Mesothelial cell of epicardium (in vitro differentiated cells): ENCODE measurements around the gene MSTO1. TPM values are rescaled to one million over a fixed set of nuclear protein-coding genes. Genes with fewer than 3 reads are reported as not detected.
A peak's percentile ranks its signal among the peaks of the same experiment; 100 is the strongest.
"Not testable (repeated sequence)": the region's sequence is repeated elsewhere in the genome, so short reads cannot be mapped to it uniquely, and the experiment has no call there.

ENCODE experiments used
- DNase-seq, 2 experiments: peaks; one replicate each; pipeline ENCODE4 v3.0.0; 2021; ENCODE audit warnings: low spot score in 2 of 2; ENCODE audit not compliant: unreplicated experiment in 2 of 2
- H3K27ac Mint-ChIP-seq: 2 replicates; pipeline ENCODE4 v1.8.0; 2021; ENCODE audit warnings: mixed read lengths
- H3K27me3 Mint-ChIP-seq: 2 replicates; pipeline ENCODE4 v1.8.0; 2021; ENCODE audit warnings: low read depth, mixed read lengths
- H3K36me3 Mint-ChIP-seq: 2 replicates; pipeline ENCODE4 v1.8.0; 2021; ENCODE audit warnings: mixed read lengths
- H3K4me1 Mint-ChIP-seq: 2 replicates; pipeline ENCODE4 v1.8.0; 2021; ENCODE audit warnings: mixed read lengths
- H3K4me3 Mint-ChIP-seq: 2 replicates; pipeline ENCODE4 v1.8.0; 2021; ENCODE audit warnings: mild to moderate bottlenecking, moderate library complexity, mixed read lengths
- H3K9me3 Mint-ChIP-seq: 2 replicates; pipeline ENCODE4 v1.8.0; 2021; ENCODE audit warnings: mixed read lengths
- total RNA-seq: library from RNA; stranded (reverse); gene quantifications from 3 replicates; pipeline ENCODE4 v1.2.1, GENCODE V29; 2021
- TF ChIP-seq, protein P1 (sequence below): fragments of 200-600 bp; sonication (generic); IDR thresholded peaks from one replicate; pipeline ENCODE4 v1.5.0; 2021; ENCODE audit warnings: antibody characterized with exemption; ENCODE audit not compliant: unreplicated experiment

Gene MSTO1
- total RNA-seq, 1 donor from 2014 or later = 55.5 TPM

GRCh38 chr1:155598842-155599331 is 11.1 kb upstream of the MSTO1 start:
- H3K36me3 Mint-ChIP-seq = no peaks in the 10 kb centered on the region
- peak overlapping the region; percentile 56 for H3K4me3 Mint-ChIP-seq
- peaks cover 24% of the 10 kb centered on the region for H3K4me1 Mint-ChIP-seq
- no peak for DNase-seq
- H3K27ac Mint-ChIP-seq = peak overlapping the region; percentile 97
- H3K9me3 Mint-ChIP-seq = no peaks in the 10 kb centered on the region
- TF ChIP-seq, protein P1, sequence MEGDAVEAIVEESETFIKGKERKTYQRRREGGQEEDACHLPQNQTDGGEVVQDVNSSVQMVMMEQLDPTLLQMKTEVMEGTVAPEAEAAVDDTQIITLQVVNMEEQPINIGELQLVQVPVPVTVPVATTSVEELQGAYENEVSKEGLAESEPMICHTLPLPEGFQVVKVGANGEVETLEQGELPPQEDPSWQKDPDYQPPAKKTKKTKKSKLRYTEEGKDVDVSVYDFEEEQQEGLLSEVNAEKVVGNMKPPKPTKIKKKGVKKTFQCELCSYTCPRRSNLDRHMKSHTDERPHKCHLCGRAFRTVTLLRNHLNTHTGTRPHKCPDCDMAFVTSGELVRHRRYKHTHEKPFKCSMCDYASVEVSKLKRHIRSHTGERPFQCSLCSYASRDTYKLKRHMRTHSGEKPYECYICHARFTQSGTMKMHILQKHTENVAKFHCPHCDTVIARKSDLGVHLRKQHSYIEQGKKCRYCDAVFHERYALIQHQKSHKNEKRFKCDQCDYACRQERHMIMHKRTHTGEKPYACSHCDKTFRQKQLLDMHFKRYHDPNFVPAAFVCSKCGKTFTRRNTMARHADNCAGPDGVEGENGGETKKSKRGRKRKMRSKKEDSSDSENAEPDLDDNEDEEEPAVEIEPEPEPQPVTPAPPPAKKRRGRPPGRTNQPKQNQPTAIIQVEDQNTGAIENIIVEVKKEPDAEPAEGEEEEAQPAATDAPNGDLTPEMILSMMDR = no peak
- H3K27me3 Mint-ChIP-seq = no peaks in the 10 kb centered on the region

DNA sequence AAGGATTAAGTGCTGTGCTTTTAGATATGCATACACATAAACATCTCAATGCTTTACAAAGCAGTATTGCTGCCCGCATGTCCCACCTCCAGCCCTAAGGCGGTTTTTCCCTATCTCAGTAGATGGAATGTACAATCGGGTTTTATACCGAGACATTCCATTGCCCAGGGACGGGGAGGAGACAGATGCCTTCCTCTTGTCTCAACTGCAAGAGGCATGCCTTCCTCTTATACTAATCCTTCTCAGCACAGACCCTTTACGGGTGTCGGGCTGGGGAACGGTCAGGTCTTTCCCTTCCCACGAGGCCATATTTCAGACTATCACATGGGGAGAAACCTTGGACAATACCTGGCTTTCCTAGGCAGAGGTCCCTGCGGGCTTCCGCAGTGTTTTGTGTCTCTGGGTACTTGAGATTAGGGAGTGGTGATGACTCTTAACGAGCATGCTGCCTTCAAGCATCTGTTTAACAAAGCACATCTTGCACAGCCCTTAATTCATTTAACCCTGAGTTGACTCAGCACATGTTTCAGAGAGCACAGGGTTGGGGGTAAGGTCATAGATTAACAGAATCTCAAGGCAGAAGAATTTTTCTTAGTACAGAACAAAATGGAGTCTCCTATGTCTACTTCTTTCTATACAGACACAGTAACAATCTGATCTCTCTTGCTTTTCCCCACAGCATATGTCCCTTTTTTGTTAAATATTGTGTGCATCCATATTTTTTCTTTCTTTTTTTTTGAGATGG is 10.0 kb upstream of the MSTO1 start:
- H3K36me3 Mint-ChIP-seq, H3K27me3 Mint-ChIP-seq, DNase-seq, H3K9me3 Mint-ChIP-seq: not testable (repeated sequence)
- peak overlapping the region; percentile 44 for H3K4me3 Mint-ChIP-seq
- peak overlapping the region; percentile 97 for H3K27ac Mint-ChIP-seq
- H3K4me1 Mint-ChIP-seq = peaks cover 24% of the 10 kb centered on the region

DNA sequence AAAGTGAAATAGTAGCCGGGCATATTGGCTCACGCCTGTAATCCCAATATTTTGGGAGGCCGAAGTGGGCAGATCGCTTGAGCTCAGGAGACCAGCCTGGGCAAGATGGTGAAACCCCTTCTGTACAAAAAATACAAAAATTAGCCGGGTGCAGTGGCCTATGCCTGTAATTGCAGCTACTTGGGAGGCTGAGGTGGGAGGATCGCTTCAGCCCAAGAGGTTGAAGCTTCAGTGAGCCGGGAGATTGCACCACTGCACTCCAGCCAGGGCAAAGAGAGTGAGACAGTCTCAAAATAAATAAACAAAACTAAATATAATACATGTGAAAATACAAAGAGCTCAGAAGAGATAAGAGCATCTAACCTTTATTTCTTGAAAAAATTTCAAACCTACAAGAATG is 2.3 kb upstream of the MSTO1 start:
- TF ChIP-seq, protein P1 = no peak
- Mint-ChIP-seq H3K4me3 (no peak overlapping the region), H3K9me3 (no peaks in the 10 kb centered on the region), H3K27ac (no peak overlapping the region), H3K27me3 (no peaks in the 10 kb centered on the region), H3K4me1 (peaks cover 5% of the 10 kb centered on the region), H3K36me3 (peaks cover 3% of the 10 kb centered on the region)
- no peak for DNase-seq

DNA sequence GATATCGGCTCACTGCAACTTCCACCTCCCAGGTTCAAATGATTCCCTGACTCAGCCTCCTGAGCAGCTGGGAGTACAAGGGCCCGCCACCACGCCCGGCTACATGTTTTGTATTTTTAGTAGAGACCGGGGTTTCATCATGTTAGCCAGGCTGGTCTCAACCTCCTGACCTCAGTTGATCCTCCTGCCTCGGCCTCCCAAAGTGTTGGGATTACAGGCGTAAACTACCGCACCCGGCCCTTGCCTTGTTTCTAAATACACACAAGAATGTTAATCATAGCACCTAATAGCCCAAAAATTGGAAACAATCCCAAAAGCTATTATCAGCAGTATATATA is 1.2 kb upstream of the MSTO1 start:
- Mint-ChIP-seq H3K4me3 (no peak overlapping the region), H3K27me3 (no peaks in the 10 kb centered on the region), H3K4me1 (peaks cover 5% of the 10 kb centered on the region), H3K27ac (no peak overlapping the region), H3K9me3 (no peaks in the 10 kb centered on the region), H3K36me3 (peaks cover 8% of the 10 kb centered on the region)
- no peak for DNase-seq
- TF ChIP-seq, protein P1 = no peak

DNA sequence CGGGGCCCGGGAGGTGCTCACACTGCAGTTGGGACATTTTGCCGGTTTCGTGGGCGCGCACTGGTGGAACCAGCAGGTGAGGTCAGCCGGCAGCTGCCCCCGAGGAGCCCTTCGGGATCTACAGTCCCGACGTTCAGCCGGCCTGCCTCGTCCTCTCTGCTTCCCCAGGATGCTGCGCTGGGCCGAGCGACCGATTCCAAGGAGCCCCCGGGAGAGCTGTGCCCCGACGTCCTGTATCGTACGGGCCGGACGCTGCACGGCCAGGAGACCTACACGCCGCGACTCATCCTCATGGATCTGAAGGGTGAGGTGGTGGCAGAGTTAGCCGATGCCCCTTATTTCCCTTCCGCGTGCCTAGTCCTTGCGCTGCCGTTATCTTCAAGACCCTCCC is 234 bp downstream of the MSTO1 start:
- not testable (repeated sequence) for DNase-seq, H3K27me3 Mint-ChIP-seq, H3K9me3 Mint-ChIP-seq, H3K4me1 Mint-ChIP-seq, H3K27ac Mint-ChIP-seq
- H3K4me3 Mint-ChIP-seq = peak overlapping the region; percentile 86
- H3K36me3 Mint-ChIP-seq = peaks cover 12% of the 10 kb centered on the region

DNA sequence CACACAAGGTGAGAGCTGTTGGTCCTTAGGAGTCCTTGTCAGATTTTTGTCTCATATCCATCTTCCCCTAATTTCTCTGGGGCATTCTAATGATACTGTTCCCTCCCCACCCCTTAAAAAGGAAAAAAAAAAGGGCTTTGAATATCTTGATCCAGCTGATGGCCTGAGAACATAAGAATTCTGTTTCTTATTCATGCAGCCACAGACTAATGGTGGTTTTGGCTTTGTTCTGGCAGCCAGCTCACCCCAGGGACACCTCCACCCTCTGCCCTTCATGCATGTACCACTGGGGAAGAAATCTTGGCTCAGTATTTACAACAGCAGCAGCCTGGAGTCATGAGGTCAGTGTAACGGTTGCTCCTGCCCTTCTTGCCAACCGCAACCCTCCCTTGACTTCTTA is 3.2 kb downstream of the MSTO1 start:
- not testable (repeated sequence) for H3K9me3 Mint-ChIP-seq, DNase-seq, H3K27ac Mint-ChIP-seq, H3K27me3 Mint-ChIP-seq, H3K4me3 Mint-ChIP-seq, H3K4me1 Mint-ChIP-seq
- H3K36me3 Mint-ChIP-seq = peaks cover 13% of the 10 kb centered on the region

- Mint-ChIP-seq H3K4me1 (no peaks in the 10 kb centered on the region), H3K4me3 (no peak overlapping the region), H3K36me3 (no peaks in the 10 kb centered on the region), H3K27me3 (no peaks in the 10 kb centered on the region), H3K9me3 (peaks cover 12% of the 10 kb centered on the region), H3K27ac (no peak overlapping the region)
- TF ChIP-seq, protein P1 = no peak
- no peak for DNase-seq
Measured at GRCh38 chr1:155622191-155622590, 12.2 kb downstream of the MSTO1 start.
